Right cardiac atrium (tissue), 5 donors: ENCODE measurements around the gene LRRC45. TPM values are rescaled to one million over a fixed set of nuclear protein-coding genes. Genes with fewer than 3 reads are reported as not detected.

Experiments
- ATAC-seq, 2 donors: fragments of 200-7000 bp; cut with Tn5 transposase; one replicate each; pipeline versions ENCODE4 v1.8.0 to v1.9.1; 2020; ENCODE audit warnings: moderate library complexity in 2 of 2, mild to moderate bottlenecking in 1 of 2
- DNase-seq, 3 donors: peaks; one replicate each; pipeline ENCODE4 v3.0.0-alpha.2; 2020
- H3K27ac ChIP-seq: one replicate; pipeline ENCODE4 v1.5.1; 2013; ENCODE audit warnings: mild to moderate bottlenecking, low read length, control low read depth, moderate library complexity
- H3K27me3 ChIP-seq: one replicate; pipeline ENCODE4 v1.6.1; 2013; ENCODE audit not compliant: control insufficient read depth, insufficient read depth
- H3K4me1 ChIP-seq: one replicate; pipeline ENCODE4 v1.6.1; 2013; ENCODE audit warnings: low read length; ENCODE audit not compliant: control insufficient read depth, insufficient read depth
- H3K4me3 ChIP-seq: one replicate; pipeline ENCODE4 v1.5.1; 2013; ENCODE audit warnings: low read length, control low read depth
- H3K9me3 ChIP-seq: one replicate; pipeline ENCODE4 v1.6.1; 2013; ENCODE audit warnings: low read length; ENCODE audit not compliant: control insufficient read depth
- WGBS: extraction: QIAGEN DNeasy Blood & Tissue Kit; methylation state at CpG from one replicate; pipeline ENCODE4 v1.1.7; 2013; 5-methylcytosine and 5-hydroxymethylcytosine counted together
- intact Hi-C, 4 donors: fragments of 100-400 bp; cut with DNase I; formaldehyde crosslinking; loops; one replicate each; pipeline versions ENCODE4 v1.11.0 to v1.14.0; 2022 to 2023
- polyA plus RNA-seq: library from polyadenylated mRNA; stranded (reverse); fragments of 200-250 nt; gene quantifications from one replicate; pipeline ENCODE4 v1.2.3, GENCODE V29; 2013
- total RNA-seq, 4 donors: library from RNA; stranded (reverse); fragmentation: NEBNext Ultra II Directional; extraction: Animal tissue kit (Norgen Biotek cat#: 25700); gene quantifications; one replicate each; pipeline ENCODE4 v1.2.1, GENCODE V29; 2021
- donor health status: healthy with polysubstance abuse.
- donor health status: DM: no; HTN: yes; CAD: no.
- donor health status: DM: no; HTN: no; CAD: no.
- donor health status: DM: no; HTN: yes; CAD: no; lungs with severe emphysema.
- donor health status: DM: yes; HTN: yes; CAD: no.

The LRRC45 gene
- total and polyA plus RNA-seq, 5 donors = 3.2 to 6.7 (median 5.5) TPM

DNA sequence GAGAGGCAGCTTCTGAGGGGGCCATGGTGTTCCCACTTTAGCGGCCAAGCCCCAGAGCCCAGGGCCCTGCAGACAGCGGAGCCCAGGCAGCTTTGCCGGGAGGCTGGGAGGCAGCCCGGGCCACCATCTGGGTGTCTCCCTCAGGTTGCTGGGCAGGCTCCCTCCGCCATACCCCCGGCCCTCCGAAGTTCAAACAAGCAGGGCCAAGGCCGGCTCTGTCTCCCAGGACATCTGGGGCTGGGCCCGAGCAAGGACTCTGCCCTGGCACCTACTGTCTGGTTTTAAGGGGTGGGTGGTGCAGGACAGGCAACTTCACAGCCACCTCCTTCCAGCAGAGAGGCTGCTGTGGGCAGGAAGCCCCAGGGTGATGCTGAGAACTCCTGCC, 39.9 kb downstream of the LRRC45 start:
- H3K27ac ChIP-seq = no peak overlapping the region
- no peaks in the 10 kb centered on the region for H3K9me3 ChIP-seq
- H3K4me3 ChIP-seq = no peak overlapping the region
- DNase-seq = peak in 2 of 3 donors; percentile 29 to 54
- H3K4me1 ChIP-seq = peaks cover 6% of the 10 kb centered on the region
- WGBS = 86% methylated on average over 9 of the region's 9 CpGs
- no peak for ATAC-seq
- intact Hi-C loops = no loop called here
- no peaks in the 10 kb centered on the region for H3K27me3 ChIP-seq

DNA sequence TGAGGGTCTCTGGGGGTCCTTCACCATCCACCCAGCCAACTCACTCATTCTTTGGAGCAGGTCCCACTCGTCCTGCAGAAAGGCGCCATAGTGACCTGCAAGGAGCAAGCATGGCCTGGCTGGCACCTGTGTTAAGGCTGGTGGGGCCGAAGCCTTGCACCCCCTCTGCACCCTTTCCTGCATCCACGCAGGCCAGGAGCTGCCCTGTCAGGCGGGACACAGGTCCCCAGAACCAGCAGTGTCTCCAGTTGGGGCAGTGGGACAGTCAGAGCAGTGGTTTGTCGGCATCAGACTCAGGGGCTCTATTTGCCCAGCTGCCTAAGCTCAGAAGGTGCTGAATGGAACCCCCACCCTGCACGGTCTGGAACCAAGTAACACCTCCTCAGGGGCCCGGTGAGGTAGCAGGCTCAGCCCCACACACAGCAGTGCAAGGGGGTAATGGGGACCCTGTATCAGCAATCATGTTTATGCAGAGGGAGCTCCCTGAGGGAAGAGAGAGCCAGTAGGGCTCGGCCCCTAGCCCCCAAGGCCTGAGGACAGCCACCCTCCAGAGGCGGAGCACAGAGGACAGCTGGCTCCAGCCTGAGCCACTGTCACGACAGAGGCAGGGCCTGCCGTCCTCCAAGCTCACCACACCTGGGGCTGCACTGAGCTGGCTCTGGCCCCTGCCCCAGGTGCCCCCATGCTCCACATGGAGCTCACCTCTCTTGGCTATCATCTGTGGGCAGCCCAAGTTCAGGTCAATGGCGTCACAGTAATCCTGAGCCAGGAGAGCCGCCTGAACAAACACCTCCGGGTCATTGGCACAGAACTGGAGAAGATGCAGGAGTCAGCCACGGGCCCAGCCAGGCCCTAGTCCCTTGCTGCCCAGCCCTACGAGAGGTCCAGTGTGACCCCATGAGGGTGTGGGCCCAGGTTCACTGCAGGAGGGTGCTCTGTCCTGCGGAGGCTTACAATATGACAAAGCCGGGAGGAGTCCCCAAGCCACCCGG, 40.6 kb downstream of the LRRC45 start:
- 76% methylated on average over 20 of the region's 20 CpGs for WGBS
- no peak for ATAC-seq
- Histone ChIP-seq H3K4me3 (no peak overlapping the region), H3K9me3 (no peaks in the 10 kb centered on the region), H3K27me3 (no peaks in the 10 kb centered on the region), H3K4me1 (peaks cover 6% of the 10 kb centered on the region), H3K27ac (no peak overlapping the region)
- peak in 2 of 3 donors; percentile 6 to 51 for DNase-seq
- intact Hi-C loops = no loop called here

- Histone ChIP-seq H3K4me3 (peak overlapping the region; percentile 91), H3K27me3 (no peaks in the 10 kb centered on the region), H3K4me1 (peaks cover 6% of the 10 kb centered on the region), H3K27ac (no peak overlapping the region), H3K9me3 (no peaks in the 10 kb centered on the region)
- 41% methylated on average over 36 of the region's 36 CpGs for WGBS
- intact Hi-C loops = no loop called here
- peak; percentile 15 to 53 (median 51) for DNase-seq
- ATAC-seq = no peak
These were observed 41.5 kb downstream of the LRRC45 start for GRCh38 chr17:82064433-82065192.

- WGBS = 1% methylated on average over 47 of the region's 47 CpGs
- intact Hi-C loops = no loop called here
- peak; percentile 10 to 12 for ATAC-seq
- Histone ChIP-seq H3K4me3 (peak overlapping the region; percentile 91), H3K27me3 (no peaks in the 10 kb centered on the region), H3K4me1 (peaks cover 6% of the 10 kb centered on the region), H3K27ac (peak overlapping the region; percentile 10), H3K9me3 (no peaks in the 10 kb centered on the region)
- DNase-seq = peak; percentile 36 to 67 (median 57)
These were observed 42.1 kb downstream of the LRRC45 start for GRCh38 chr17:82065193-82065637.

DNA sequence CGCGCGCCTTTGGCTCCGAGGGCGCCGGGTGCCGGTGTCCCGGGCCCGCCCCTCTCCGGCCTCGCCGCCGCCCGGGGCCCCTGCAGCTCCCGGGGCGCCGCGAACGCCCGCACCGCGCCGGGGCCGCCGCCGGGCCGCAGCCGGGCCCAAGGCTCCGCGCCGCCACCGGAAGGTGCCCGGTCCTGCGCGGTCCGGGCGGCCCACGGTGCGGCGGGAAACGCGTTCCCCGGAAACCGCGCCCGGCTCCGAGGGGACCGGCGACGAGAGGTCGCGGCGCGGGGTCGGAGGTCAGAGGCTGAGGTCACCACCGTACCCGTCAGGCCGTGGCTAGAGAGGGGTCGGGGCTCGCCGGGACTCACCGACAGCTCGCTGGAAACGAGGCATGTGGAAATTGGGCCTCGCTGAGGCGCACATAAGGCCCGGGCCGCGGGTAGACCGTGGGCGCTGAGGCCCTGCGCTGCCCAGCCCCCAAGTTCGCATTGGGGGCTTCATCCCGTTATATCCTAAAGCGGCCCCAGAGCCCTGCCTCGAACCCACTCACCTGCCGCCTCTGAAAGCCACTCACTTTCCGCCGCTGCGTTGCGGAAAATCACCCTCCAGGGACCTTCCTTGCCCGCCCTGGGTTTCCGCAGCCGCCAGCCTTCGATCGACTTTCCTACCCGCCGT, 42.7 kb downstream of the LRRC45 start, which contains the start of gene DUS1L:
Gene DUS1L, minus strand, starts transcription at position 167 of the 666 bp plus-strand sequence. CDS start 745 bp downstream, outside the sequence.
- WGBS = 9% methylated on average over 88 of the region's 88 CpGs
- intact Hi-C loops = no loop called here
- H3K27ac ChIP-seq = peak within 1 kb of the TSS; percentile 73
- no peaks in the 10 kb centered on the region for H3K27me3 ChIP-seq
- peak within 1 kb of the TSS; percentile 91 for H3K4me3 ChIP-seq
- ATAC-seq = peak; percentile 77 to 78
- DNase-seq = peak; percentile 64 to 88 (median 86)
- peaks cover 6% of the 10 kb centered on the region for H3K4me1 ChIP-seq
- no peaks in the 10 kb centered on the region for H3K9me3 ChIP-seq

DNA sequence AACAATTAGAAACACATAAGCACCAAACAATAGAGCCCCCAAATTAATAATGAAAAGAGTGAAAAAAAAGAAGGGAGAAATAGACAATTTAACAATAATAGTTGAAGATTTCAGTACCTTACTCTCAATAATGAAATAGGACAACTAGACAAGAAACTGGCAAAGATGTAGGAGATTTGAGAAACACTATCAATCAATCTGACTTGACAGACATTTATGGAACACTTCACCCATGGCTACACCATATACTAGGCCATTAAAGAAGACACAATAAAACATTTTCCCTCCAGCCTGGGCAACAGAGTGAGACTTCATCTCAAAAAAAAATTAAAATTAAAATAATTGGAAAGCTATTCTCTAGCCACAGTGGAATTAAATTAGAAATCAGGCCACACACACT, 47.5 kb downstream of the LRRC45 start:
- H3K4me3 ChIP-seq = no peak overlapping the region
- ATAC-seq (no peak), DNase-seq (no peak)
- H3K27ac ChIP-seq = no peak overlapping the region
- no peaks in the 10 kb centered on the region for H3K4me1 ChIP-seq
- intact Hi-C loops = no loop called here
- H3K27me3 ChIP-seq = no peaks in the 10 kb centered on the region
- no peaks in the 10 kb centered on the region for H3K9me3 ChIP-seq

DNA sequence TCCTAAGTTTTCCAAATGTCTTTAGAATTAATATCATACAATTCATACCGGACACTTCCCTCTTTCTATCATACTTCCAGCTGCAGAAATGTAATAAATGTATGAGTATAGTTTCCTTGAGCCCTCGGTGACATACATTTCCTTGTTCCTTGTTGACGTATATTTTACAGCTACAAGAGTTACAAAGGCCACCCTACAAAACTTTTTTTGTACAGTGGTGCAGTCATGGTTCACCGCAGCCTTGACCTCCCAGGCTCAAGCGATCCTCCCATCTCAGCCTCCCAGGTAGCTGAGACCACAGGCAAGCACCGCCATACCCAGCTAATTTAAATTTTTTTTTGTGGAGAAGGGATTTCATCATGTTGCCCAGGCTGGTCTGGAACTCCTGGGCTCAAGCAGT, 49.7 kb downstream of the LRRC45 start:
- Histone ChIP-seq H3K9me3 (no peaks in the 10 kb centered on the region), H3K4me1 (no peaks in the 10 kb centered on the region), H3K27ac (no peak overlapping the region), H3K4me3 (no peak overlapping the region), H3K27me3 (no peaks in the 10 kb centered on the region)
- DNase-seq (peak in 1 of 3 donors; percentile 6), ATAC-seq (no peak)
- WGBS = 83% methylated on average over 6 of the region's 6 CpGs
- intact Hi-C loops = no loop called here

- Histone ChIP-seq H3K4me1 (no peaks in the 10 kb centered on the region), H3K4me3 (no peak overlapping the region), H3K27me3 (no peaks in the 10 kb centered on the region), H3K9me3 (no peaks in the 10 kb centered on the region), H3K27ac (no peak overlapping the region)
- WGBS = 85% methylated on average over 9 of the region's 9 CpGs
- ATAC-seq (no peak), DNase-seq (no peak)
- intact Hi-C loops = no loop called here
These were observed 50.3 kb downstream of the LRRC45 start for GRCh38 chr17:82073446-82073845.

GRCh38 chr17:82076018-82076784, 53.1 kb downstream of the LRRC45 start:
- Histone ChIP-seq H3K27ac (no peak overlapping the region), H3K4me1 (no peaks in the 10 kb centered on the region), H3K27me3 (no peaks in the 10 kb centered on the region), H3K4me3 (no peak overlapping the region), H3K9me3 (no peaks in the 10 kb centered on the region)
- DNase-seq (peak in 2 of 3 donors; percentile 25 to 36), ATAC-seq (no peak)
- intact Hi-C loops = no loop called here
- 83% methylated on average over 25 of the region's 25 CpGs for WGBS
